Astrocyte (in vitro differentiated cells and primary cell): Measurements from ENCODE around the gene FTSJ1.

ENCODE experiments used
- EZH2 ChIP-seq: IDR thresholded peaks from 2 replicates; pipeline ENCODE4 v1.6.1; 2012; ENCODE audit warnings: mild to moderate bottlenecking, low read length, inconsistent platforms; ENCODE audit not compliant: insufficient read depth
- TF ChIP-seq, protein P1 (sequence below): IDR thresholded peaks from 2 replicates; pipeline ENCODE4 v1.5.1; 2011; ENCODE audit warnings: low read depth, mild to moderate bottlenecking, inconsistent platforms, low read length, moderate library complexity; ENCODE audit not compliant: insufficient read depth

DNA sequence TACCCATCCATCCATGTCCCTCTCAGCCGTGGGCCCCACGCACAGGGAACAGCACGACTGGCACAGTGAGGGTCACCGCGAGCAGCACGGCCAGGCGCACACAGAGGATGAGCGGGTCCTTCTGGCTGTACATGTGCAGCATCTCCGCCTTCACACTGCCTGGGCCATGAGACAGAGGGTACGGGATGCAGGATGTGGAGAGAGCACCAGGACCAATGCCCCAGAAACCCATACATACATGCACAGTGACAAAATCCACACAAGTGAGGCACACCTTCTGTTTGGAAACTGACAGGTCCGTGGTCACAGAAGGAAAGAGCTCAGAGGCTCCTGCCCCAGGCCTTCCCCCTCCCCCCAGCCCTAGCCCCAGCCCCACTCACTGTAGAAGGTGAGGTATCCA, 15.4 kb upstream of the FTSJ1 start:
- TF ChIP-seq, protein P1, sequence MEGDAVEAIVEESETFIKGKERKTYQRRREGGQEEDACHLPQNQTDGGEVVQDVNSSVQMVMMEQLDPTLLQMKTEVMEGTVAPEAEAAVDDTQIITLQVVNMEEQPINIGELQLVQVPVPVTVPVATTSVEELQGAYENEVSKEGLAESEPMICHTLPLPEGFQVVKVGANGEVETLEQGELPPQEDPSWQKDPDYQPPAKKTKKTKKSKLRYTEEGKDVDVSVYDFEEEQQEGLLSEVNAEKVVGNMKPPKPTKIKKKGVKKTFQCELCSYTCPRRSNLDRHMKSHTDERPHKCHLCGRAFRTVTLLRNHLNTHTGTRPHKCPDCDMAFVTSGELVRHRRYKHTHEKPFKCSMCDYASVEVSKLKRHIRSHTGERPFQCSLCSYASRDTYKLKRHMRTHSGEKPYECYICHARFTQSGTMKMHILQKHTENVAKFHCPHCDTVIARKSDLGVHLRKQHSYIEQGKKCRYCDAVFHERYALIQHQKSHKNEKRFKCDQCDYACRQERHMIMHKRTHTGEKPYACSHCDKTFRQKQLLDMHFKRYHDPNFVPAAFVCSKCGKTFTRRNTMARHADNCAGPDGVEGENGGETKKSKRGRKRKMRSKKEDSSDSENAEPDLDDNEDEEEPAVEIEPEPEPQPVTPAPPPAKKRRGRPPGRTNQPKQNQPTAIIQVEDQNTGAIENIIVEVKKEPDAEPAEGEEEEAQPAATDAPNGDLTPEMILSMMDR = no peak
- no peak for TF ChIP-seq EZH2
